MM.1S (cell line): ENCODE results near the gene PMVK.
A peak's percentile ranks its signal among the peaks of the same experiment; 100 is the strongest.

Experiments
- DNase-seq: peaks from one replicate; pipeline ENCODE4 v3.0.0-alpha.2; 2015
- H2AFZ ChIP-seq: fragments of 300-600 bp; sonication (generic); 2 replicates; pipeline ENCODE4 v1.6.0; 2016; ENCODE audit warnings: antibody characterized with exemption, low read length
- H3F3A ChIP-seq: fragments of 300-600 bp; sonication (generic); 2 replicates; pipeline ENCODE4 v1.6.1; 2016; ENCODE audit warnings: mild to moderate bottlenecking, antibody characterized with exemption, low read length, moderate library complexity, mixed read lengths; ENCODE audit not compliant: insufficient read depth
- H3K27ac ChIP-seq: fragments of 300-600 bp; sonication (generic); 2 replicates; pipeline ENCODE4 v1.5.1; 2016; ENCODE audit warnings: mild to moderate bottlenecking, low read length
- H3K27me3 ChIP-seq: fragments of 300-600 bp; sonication (generic); replicated peaks from 2 replicates; pipeline ENCODE4 v1.6.0; 2016; ENCODE audit warnings: low read length; ENCODE audit not compliant: insufficient read depth
- H3K36me3 ChIP-seq: fragments of 300-600 bp; sonication (generic); replicated peaks from 2 replicates; pipeline ENCODE4 v1.6.1; 2016; ENCODE audit warnings: mild to moderate bottlenecking, low read length, mixed read lengths; ENCODE audit not compliant: insufficient read depth
- H3K4me1 ChIP-seq: fragments of 300-600 bp; sonication (generic); 2 replicates; pipeline ENCODE4 v1.6.1; 2016; ENCODE audit warnings: low read length, mixed read lengths
- H3K4me2 ChIP-seq: fragments of 300-600 bp; sonication (generic); 2 replicates; pipeline ENCODE4 v1.6.0; 2016; ENCODE audit warnings: low read depth, low read length
- H3K4me3 ChIP-seq: fragments of 300-600 bp; sonication (generic); 2 replicates; pipeline ENCODE4 v1.5.1; 2016; ENCODE audit warnings: low read length, mixed read lengths
- H3K79me2 ChIP-seq: fragments of 300-600 bp; sonication (generic); 2 replicates; pipeline ENCODE4 v1.6.1; 2016; ENCODE audit warnings: mixed run types, low read length, mixed read lengths
- H3K9ac ChIP-seq: fragments of 300-600 bp; sonication (generic); 2 replicates; pipeline ENCODE4 v1.6.1; 2016; ENCODE audit warnings: low read length, mixed read lengths
- H3K9me2 ChIP-seq: fragments of 300-600 bp; sonication (generic); replicated peaks from 2 replicates; pipeline ENCODE4 v1.6.1; 2016; ENCODE audit warnings: mild to moderate bottlenecking, low read length, mixed read lengths; ENCODE audit not compliant: insufficient read depth
- H3K9me3 ChIP-seq: fragments of 300-600 bp; sonication (generic); replicated peaks from 2 replicates; pipeline ENCODE4 v1.6.1; 2016; ENCODE audit warnings: mild to moderate bottlenecking, low read length, mixed read lengths; ENCODE audit not compliant: insufficient read depth
- H4K20me1 ChIP-seq: fragments of 300-600 bp; sonication (generic); 2 replicates; pipeline ENCODE4 v1.6.1; 2016; ENCODE audit warnings: mild to moderate bottlenecking, low read length, moderate library complexity, mixed read lengths; ENCODE audit not compliant: insufficient read depth
- CTCF ChIP-seq: fragments of 300-600 bp; sonication (generic); IDR thresholded peaks from 2 replicates; pipeline ENCODE4 v1.5.1; 2016; ENCODE audit warnings: antibody characterized with exemption, low read length, mixed read lengths
- EZH2 ChIP-seq: fragments of 300-600 bp; sonication (generic); optimal IDR thresholded peaks from 2 replicates; pipeline ENCODE3; 2017; ENCODE audit warnings: low read depth, mild to moderate bottlenecking, antibody characterized with exemption, low read length, mixed read lengths
- EZH2phosphoT487 ChIP-seq: fragments of 300-600 bp; sonication (generic); IDR thresholded peaks from 2 replicates; pipeline ENCODE4 v1.6.1; 2018; ENCODE audit warnings: antibody characterized with exemption, low read length

The PMVK gene

GRCh38 chr1:154953611-154954038, 17.1 kb upstream of the PMVK start:
- Histone ChIP-seq H3K4me1 (peaks cover 43% of the 10 kb centered on the region), H3K79me2 (peaks cover 70% of the 10 kb centered on the region), H3F3A (peaks cover 83% of the 10 kb centered on the region), H3K9me3 (no peaks in the 10 kb centered on the region), H3K36me3 (0 out of 2 replicates have a peak, but pooled peaks cover 7% of the 10 kb centered on the region), H3K4me3 (peak overlapping the region; percentile 80), H4K20me1 (no peaks in the 10 kb centered on the region), H3K9ac (peak overlapping the region; percentile 92), H3K4me2 (peak overlapping the region; percentile 90), H3K27me3 (no peaks in the 10 kb centered on the region), H3K27ac (peak overlapping the region; percentile 95), H3K9me2 (no peaks in the 10 kb centered on the region), H2AFZ (no peak overlapping the region)
- DNase-seq: peak; percentile 67
- TF ChIP-seq EZH2 (no peak), CTCF (no peak), EZH2phosphoT487 (no peak)

GRCh38 chr1:154952664-154953063, 16.1 kb upstream of the PMVK start:
- H3K27me3 ChIP-seq: no peaks in the 10 kb centered on the region
- 0 out of 2 replicates have a peak, but pooled peaks cover 5% of the 10 kb centered on the region for H3K36me3 ChIP-seq
- H3K4me3 ChIP-seq: peak overlapping the region; percentile 80
- no peak overlapping the region for H2AFZ ChIP-seq
- peak overlapping the region; percentile 95 for H3K27ac ChIP-seq
- peak overlapping the region; percentile 92 for H3K9ac ChIP-seq
- no peak for TF ChIP-seq CTCF
- no peak for TF ChIP-seq EZH2
- no peak for TF ChIP-seq EZH2phosphoT487
- peak overlapping the region; percentile 90 for H3K4me2 ChIP-seq
- peaks cover 52% of the 10 kb centered on the region for H3K4me1 ChIP-seq
- H3F3A ChIP-seq: peaks cover 83% of the 10 kb centered on the region
- H3K79me2 ChIP-seq: peaks cover 70% of the 10 kb centered on the region
- H3K9me3 ChIP-seq: no peaks in the 10 kb centered on the region
- H3K9me2 ChIP-seq: no peaks in the 10 kb centered on the region
- DNase-seq: peak; percentile 44
- no peaks in the 10 kb centered on the region for H4K20me1 ChIP-seq

- Histone ChIP-seq H3K79me2 (peaks cover 74% of the 10 kb centered on the region), H2AFZ (no peak overlapping the region), H3K9ac (peak overlapping the region; percentile 92), H3K4me3 (peak overlapping the region; percentile 80), H3K27ac (peak overlapping the region; percentile 95), H3K36me3 (0 out of 2 replicates have a peak, but pooled peaks cover 5% of the 10 kb centered on the region), H3K27me3 (no peaks in the 10 kb centered on the region), H4K20me1 (no peaks in the 10 kb centered on the region), H3K4me1 (peaks cover 57% of the 10 kb centered on the region), H3K9me3 (no peaks in the 10 kb centered on the region), H3F3A (peaks cover 81% of the 10 kb centered on the region), H3K4me2 (peak overlapping the region; percentile 90), H3K9me2 (no peaks in the 10 kb centered on the region)
- peak; percentile 93 for DNase-seq
- TF ChIP-seq EZH2phosphoT487 (no peak), CTCF (no peak), EZH2 (no peak)
Observed at GRCh38 chr1:154951901-154952657, 15.6 kb upstream of the PMVK start.
